T-helper 17 cell (primary cell): Measurements from ENCODE around the gene PLB1. TPM values are rescaled to one million over a fixed set of nuclear protein-coding genes. Genes with fewer than 3 reads are reported as not detected.

Source experiments
- ATAC-seq: fragments of 150-1000 bp; cut with Tn5 transposase; 2 replicates; pipeline ENCODE4 v1.10.0; 2021; ENCODE audit warnings: mild to moderate bottlenecking, moderate library complexity
- DNase-seq, 3 donors: peaks; one replicate each; pipeline versions ENCODE4 v3.0.0 to v3.0.0-alpha.2; 2020 to 2021
- H3K9me3 ChIP-seq: one replicate; pipeline ENCODE4 v1.7.0; 2013; ENCODE audit warnings: low read length, mild to moderate bottlenecking; ENCODE audit not compliant: control insufficient read depth, poor library complexity, severe bottlenecking
- H3K27ac Mint-ChIP-seq: one replicate; pipeline ENCODE4 v1.8.0; 2022; ENCODE audit warnings: mild to moderate bottlenecking, moderate library complexity, mixed read lengths
- H3K27me3 Mint-ChIP-seq: one replicate; pipeline ENCODE4 v1.8.0; 2022; ENCODE audit warnings: mixed read lengths
- H3K36me3 Mint-ChIP-seq: one replicate; pipeline ENCODE4 v1.8.0; 2022; ENCODE audit warnings: low read depth, mixed read lengths
- H3K4me1 Mint-ChIP-seq: one replicate; pipeline ENCODE4 v1.8.0; 2022; ENCODE audit warnings: mild to moderate bottlenecking, mixed read lengths
- H3K4me3 Mint-ChIP-seq: one replicate; pipeline ENCODE4 v1.8.0; 2022; ENCODE audit warnings: mild to moderate bottlenecking, moderate library complexity, mixed read lengths
- total RNA-seq, 4 donors: library from RNA in 2 of 4; stranded (reverse) in 2 of 4; gene quantifications; one replicate each; pipeline ENCODE4 v1.2.3 and lab custom pipeline; 2022 to 2026

PLB1 gene, protein sequence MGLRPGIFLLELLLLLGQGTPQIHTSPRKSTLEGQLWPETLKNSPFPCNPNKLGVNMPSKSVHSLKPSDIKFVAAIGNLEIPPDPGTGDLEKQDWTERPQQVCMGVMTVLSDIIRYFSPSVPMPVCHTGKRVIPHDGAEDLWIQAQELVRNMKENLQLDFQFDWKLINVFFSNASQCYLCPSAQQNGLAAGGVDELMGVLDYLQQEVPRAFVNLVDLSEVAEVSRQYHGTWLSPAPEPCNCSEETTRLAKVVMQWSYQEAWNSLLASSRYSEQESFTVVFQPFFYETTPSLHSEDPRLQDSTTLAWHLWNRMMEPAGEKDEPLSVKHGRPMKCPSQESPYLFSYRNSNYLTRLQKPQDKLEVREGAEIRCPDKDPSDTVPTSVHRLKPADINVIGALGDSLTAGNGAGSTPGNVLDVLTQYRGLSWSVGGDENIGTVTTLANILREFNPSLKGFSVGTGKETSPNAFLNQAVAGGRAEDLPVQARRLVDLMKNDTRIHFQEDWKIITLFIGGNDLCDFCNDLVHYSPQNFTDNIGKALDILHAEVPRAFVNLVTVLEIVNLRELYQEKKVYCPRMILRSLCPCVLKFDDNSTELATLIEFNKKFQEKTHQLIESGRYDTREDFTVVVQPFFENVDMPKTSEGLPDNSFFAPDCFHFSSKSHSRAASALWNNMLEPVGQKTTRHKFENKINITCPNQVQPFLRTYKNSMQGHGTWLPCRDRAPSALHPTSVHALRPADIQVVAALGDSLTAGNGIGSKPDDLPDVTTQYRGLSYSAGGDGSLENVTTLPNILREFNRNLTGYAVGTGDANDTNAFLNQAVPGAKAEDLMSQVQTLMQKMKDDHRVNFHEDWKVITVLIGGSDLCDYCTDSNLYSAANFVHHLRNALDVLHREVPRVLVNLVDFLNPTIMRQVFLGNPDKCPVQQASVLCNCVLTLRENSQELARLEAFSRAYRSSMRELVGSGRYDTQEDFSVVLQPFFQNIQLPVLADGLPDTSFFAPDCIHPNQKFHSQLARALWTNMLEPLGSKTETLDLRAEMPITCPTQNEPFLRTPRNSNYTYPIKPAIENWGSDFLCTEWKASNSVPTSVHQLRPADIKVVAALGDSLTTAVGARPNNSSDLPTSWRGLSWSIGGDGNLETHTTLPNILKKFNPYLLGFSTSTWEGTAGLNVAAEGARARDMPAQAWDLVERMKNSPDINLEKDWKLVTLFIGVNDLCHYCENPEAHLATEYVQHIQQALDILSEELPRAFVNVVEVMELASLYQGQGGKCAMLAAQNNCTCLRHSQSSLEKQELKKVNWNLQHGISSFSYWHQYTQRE (N-terminal part only)
- total RNA-seq: 1 to 10 TPM; 2.2 to 2.7 TPM
- 0.35 to 17.3 reads per million in 2 donors for total RNA-seq (lab: John Stamatoyannopoulos, UW)

- Mint-ChIP-seq H3K4me1 (peaks cover 4% of the 10 kb centered on the region), H3K36me3 (no peaks in the 10 kb centered on the region), H3K4me3 (no peak within 1 kb of the TSS), H3K27ac (no peak within 1 kb of the TSS), H3K27me3 (peaks cover 6% of the 10 kb centered on the region)
- ATAC-seq (no peak), DNase-seq (no peak)
- H3K9me3 ChIP-seq: no peaks in the 10 kb centered on the region
Observed at GRCh38 chr2:28495551-28496250, at the start of gene PLB1. PLB1 (plus strand) TSS chr2:28496060; CDS start chr2:28496115, 55 bp downstream.

- no peaks in the 10 kb centered on the region for H3K9me3 ChIP-seq
- H3K27ac Mint-ChIP-seq: no peak overlapping the region
- ATAC-seq: no peak
- H3K4me1 Mint-ChIP-seq: peaks cover 15% of the 10 kb centered on the region
- peaks cover 2% of the 10 kb centered on the region for H3K36me3 Mint-ChIP-seq
- no peaks in the 10 kb centered on the region for H3K27me3 Mint-ChIP-seq
- DNase-seq: no peak
- no peak overlapping the region for H3K4me3 Mint-ChIP-seq
Observed at GRCh38 chr2:28446531-28446930, 49.3 kb upstream of the PLB1 start.

- Mint-ChIP-seq H3K27ac (no peak overlapping the region), H3K4me1 (peaks cover 15% of the 10 kb centered on the region), H3K4me3 (no peak overlapping the region), H3K36me3 (no peaks in the 10 kb centered on the region), H3K27me3 (no peaks in the 10 kb centered on the region)
- H3K9me3 ChIP-seq: no peaks in the 10 kb centered on the region
- ATAC-seq (no peak), DNase-seq (no peak)
Observed at GRCh38 chr2:28447086-28447485, 48.8 kb upstream of the PLB1 start.

- Mint-ChIP-seq H3K27me3 (no peaks in the 10 kb centered on the region), H3K36me3 (no peaks in the 10 kb centered on the region), H3K27ac (peak overlapping the region; percentile 1), H3K4me1 (peaks cover 15% of the 10 kb centered on the region), H3K4me3 (no peak overlapping the region)
- no peaks in the 10 kb centered on the region for H3K9me3 ChIP-seq
- DNase-seq: no peak
- ATAC-seq: no peak
Observed at GRCh38 chr2:28447943-28448792, 47.7 kb upstream of the PLB1 start.

GRCh38 chr2:28448793-28449100, 47.1 kb upstream of the PLB1 start:
- ATAC-seq (no peak), DNase-seq (no peak)
- H3K4me1 Mint-ChIP-seq: peaks cover 15% of the 10 kb centered on the region
- peak overlapping the region; percentile 6 for H3K27ac Mint-ChIP-seq
- no peaks in the 10 kb centered on the region for H3K9me3 ChIP-seq
- no peaks in the 10 kb centered on the region for H3K36me3 Mint-ChIP-seq
- H3K27me3 Mint-ChIP-seq: peaks cover 4% of the 10 kb centered on the region
- no peak overlapping the region for H3K4me3 Mint-ChIP-seq

GRCh38 chr2:28449126-28449487, 46.8 kb upstream of the PLB1 start:
- ATAC-seq (no peak), DNase-seq (no peak)
- H3K4me3 Mint-ChIP-seq: no peak overlapping the region
- H3K27me3 Mint-ChIP-seq: peaks cover 4% of the 10 kb centered on the region
- peaks cover 15% of the 10 kb centered on the region for H3K4me1 Mint-ChIP-seq
- no peaks in the 10 kb centered on the region for H3K36me3 Mint-ChIP-seq
- peak overlapping the region; percentile 75 for H3K27ac Mint-ChIP-seq
- no peaks in the 10 kb centered on the region for H3K9me3 ChIP-seq

DNA sequence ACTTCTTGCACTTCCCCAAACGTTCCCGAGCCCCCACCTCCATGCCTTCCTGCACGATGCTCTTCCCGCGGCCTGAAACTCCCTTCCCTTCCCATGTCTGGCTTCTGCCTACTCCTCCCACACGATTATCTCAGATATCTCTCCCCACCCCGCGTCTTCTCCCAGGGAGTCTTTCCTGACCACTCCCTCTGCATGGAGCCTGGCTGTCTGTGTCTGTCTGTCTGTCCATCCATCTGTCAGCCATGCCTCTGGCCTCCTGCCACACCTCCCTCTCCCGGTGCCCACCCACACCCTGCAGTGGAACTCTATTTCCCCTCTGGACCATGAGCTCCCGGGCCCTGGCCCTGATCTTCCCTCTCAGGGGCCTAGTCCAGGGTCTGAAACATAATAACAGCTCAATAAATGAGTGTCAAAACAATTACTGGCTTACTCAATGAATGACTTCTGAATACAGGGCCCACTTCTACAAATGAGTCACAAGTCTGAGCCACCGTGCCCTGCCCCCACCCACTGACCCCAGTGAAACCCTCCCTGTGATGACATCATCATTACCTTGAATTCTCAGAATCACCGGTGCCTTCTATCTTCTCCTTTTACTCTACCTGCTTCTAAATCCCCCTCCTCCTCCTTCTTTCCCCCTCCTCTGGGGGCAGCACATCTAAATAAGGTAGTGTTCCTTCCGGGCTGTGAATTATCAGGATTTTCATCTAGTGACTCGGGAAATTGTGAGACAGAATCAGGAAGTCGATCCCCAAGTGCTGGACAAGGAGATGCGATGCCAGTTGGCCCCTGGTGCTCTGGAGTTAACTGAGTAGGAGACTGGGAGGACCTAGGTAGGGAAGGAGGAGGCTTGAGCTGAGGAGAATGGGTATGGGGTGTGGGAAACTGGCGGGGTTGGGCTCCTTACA, 46.1 kb upstream of the PLB1 start:
- H3K4me3 Mint-ChIP-seq: no peak overlapping the region
- DNase-seq (no peak), ATAC-seq (peak; percentile 35)
- peaks cover 4% of the 10 kb centered on the region for H3K27me3 Mint-ChIP-seq
- H3K36me3 Mint-ChIP-seq: no peaks in the 10 kb centered on the region
- no peaks in the 10 kb centered on the region for H3K9me3 ChIP-seq
- peak overlapping the region; percentile 75 for H3K27ac Mint-ChIP-seq
- peaks cover 15% of the 10 kb centered on the region for H3K4me1 Mint-ChIP-seq

DNA sequence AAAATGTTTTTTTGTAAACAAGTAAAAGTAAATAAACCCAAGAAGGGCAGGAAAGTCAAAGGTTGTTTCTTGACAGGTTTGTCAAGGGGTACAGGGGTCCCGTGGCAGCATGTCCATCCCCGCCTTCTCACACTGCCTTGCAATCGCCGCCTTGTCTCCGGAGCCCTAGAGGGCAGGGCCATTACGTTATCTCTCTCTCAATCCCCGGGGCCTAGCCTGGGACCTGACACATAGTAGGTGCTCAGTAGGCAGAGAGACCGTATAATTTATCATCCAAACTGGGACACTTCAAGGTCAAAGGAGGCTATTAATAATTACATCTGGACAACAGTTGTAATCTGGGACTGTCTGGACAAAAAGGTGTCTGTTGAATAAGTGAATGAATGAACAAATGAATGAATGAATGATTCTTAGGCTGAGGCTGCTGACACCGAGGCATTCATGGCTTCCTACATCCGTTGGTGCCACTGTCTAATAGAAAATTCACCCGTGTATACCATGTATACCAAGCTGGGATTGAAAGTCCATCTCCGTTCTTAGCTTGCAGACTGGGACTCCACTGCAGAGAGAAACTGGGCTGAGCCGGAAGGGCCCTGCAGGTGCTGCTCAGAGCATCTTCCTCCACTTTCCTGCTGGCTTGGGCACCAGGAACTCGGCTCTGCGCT, 44.8 kb upstream of the PLB1 start:
- peaks cover 4% of the 10 kb centered on the region for H3K27me3 Mint-ChIP-seq
- H3K4me1 Mint-ChIP-seq: peaks cover 15% of the 10 kb centered on the region

DNA sequence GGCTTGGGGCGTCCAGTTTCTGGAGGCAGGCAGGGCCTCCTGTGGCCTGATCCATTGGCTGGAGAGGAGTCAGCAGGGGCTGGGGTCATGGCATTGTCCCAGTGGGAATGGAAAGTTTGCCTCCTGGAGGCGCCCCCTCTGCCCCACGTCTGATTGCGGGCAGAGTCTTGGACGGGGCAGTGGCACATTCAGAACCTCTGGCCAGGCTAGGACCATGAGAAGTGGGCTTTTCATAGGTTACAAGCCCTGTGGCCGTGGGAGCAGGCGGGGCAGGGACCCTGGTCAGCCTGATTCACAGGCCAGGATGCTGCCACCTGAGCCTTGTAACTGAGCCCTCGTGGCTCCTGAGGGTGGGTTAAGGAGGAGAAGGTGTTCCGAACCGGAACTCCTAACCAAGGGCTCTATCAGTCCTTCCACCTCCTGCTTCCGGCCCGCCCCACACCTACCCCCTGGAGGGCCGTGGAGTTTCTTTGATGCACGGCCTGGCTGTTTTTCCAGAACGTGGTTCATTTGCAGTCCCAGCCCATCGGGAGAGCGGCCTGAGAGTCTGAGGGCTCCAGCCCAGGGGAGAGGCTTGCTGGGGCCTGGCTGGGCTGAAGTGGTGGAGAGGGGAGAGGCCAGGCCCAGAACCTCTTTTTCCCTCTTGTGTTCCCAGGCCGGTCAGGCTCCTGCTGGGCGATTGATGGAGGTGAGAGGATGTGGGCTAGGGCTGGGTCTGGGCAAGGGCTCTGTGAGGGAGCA, 43.9 kb upstream of the PLB1 start:
- H3K27me3 Mint-ChIP-seq: peaks cover 4% of the 10 kb centered on the region
- H3K4me3 Mint-ChIP-seq: no peak overlapping the region
- no peak for DNase-seq
- H3K9me3 ChIP-seq: no peaks in the 10 kb centered on the region
- ATAC-seq: no peak
- H3K4me1 Mint-ChIP-seq: peaks cover 15% of the 10 kb centered on the region
- H3K36me3 Mint-ChIP-seq: no peaks in the 10 kb centered on the region
- H3K27ac Mint-ChIP-seq: no peak overlapping the region

More for the DNA sequence above, 44.8 kb upstream of the PLB1 start:
- H3K9me3 ChIP-seq: no peaks in the 10 kb centered on the region
- DNase-seq: no peak
- Mint-ChIP-seq H3K27ac (peak overlapping the region; percentile 75), H3K4me3 (no peak overlapping the region), H3K36me3 (no peaks in the 10 kb centered on the region)
- no peak for ATAC-seq

- no peak overlapping the region for H3K4me3 Mint-ChIP-seq
- DNase-seq (peak; percentile 58 to 76 (median 68)), ATAC-seq (peak; percentile 86)
- H3K4me1 Mint-ChIP-seq: peaks cover 15% of the 10 kb centered on the region
- peaks cover 10% of the 10 kb centered on the region for H3K27me3 Mint-ChIP-seq
- H3K9me3 ChIP-seq: no peaks in the 10 kb centered on the region
- no peaks in the 10 kb centered on the region for H3K36me3 Mint-ChIP-seq
- H3K27ac Mint-ChIP-seq: peak overlapping the region; percentile 41
Observed at GRCh38 chr2:28452534-28453081, 43.3 kb upstream of the PLB1 start.
